Lower lobe of right lung (tissue), 2 donors: ENCODE results near the gene SPATA31C1. TPM values are rescaled to one million over a fixed set of nuclear protein-coding genes. Genes with fewer than 3 reads are reported as not detected.

Experiments
- ATAC-seq, 2 donors: fragments of 200-7000 bp; cut with Tn5 transposase; one replicate each; pipeline ENCODE4 v1.9.1; 2020 to 2022; ENCODE audit warnings: mild to moderate bottlenecking in 2 of 2, moderate library complexity in 2 of 2
- DNase-seq: peaks from one replicate; pipeline ENCODE4 v3.0.0-alpha.2; 2020
- H3K27ac ChIP-seq: fragments of 200-600 bp; one replicate; pipeline ENCODE4 v1.8.0; 2022
- H3K27me3 ChIP-seq: fragments of 200-600 bp; one replicate; pipeline ENCODE4 v1.8.0; 2022; ENCODE audit warnings: low read depth
- H3K36me3 ChIP-seq: fragments of 200-600 bp; one replicate; pipeline ENCODE4 v1.8.0; 2022; ENCODE audit warnings: mild to moderate bottlenecking
- H3K4me1 ChIP-seq: fragments of 200-600 bp; one replicate; pipeline ENCODE4 v1.8.0; 2022
- H3K4me3 ChIP-seq: fragments of 200-600 bp; one replicate; pipeline ENCODE4 v1.8.0; 2022; ENCODE audit warnings: mild to moderate bottlenecking
- H3K9me3 ChIP-seq: fragments of 200-600 bp; one replicate; pipeline ENCODE4 v1.8.0; 2022
- intact Hi-C: fragments of 100-400 bp; cut with DNase I; formaldehyde crosslinking; loops from one replicate; pipeline ENCODE4 v1.11.0; 2022
- total RNA-seq: library from RNA; stranded (reverse); fragmentation: NEBNext Ultra II Directional; extraction: Animal tissue kit (Norgen Biotek cat#: 25700); gene quantifications from one replicate; pipeline ENCODE4 v1.2.1, GENCODE V29; 2021
- TF ChIP-seq, protein P1 (sequence below): fragments of 200-600 bp; IDR thresholded peaks from one replicate; pipeline ENCODE4 v1.8.0; 2022; ENCODE audit warnings: antibody characterized with exemption, mild to moderate bottlenecking
- donor health status: DM: no; HTN: yes; CAD: no; lungs with severe emphysema.

SPATA31C1 gene
- total RNA-seq, 1 donor from 2014 or later = not detected

DNA sequence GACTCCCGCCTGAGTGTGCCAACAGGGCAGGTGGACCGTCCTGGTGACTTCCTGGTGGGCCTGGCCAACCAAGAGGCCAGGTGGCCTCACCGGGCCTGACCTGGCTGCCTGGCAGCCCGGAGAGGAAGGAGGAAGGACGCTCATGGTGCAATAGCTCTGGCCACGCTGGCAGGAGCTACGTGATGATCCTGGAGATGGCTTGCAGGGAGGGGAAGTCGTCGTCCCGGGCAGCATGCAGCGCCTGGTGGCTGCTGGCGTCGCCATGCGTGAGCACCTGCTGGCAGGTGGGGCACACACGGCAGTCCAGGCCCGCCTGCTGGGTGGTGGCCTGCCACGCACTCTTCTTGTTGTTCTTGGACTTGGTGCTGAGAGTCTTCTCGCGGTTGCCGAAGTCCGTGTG is 26.3 kb downstream of the SPATA31C1 start:
- intact Hi-C loops = no loop called here
- DNase-seq (no peak), ATAC-seq (no peak)
- H3K4me1 ChIP-seq = no peaks in the 10 kb centered on the region
- no peaks in the 10 kb centered on the region for H3K36me3 ChIP-seq
- no peak overlapping the region for H3K27ac ChIP-seq
- H3K9me3 ChIP-seq = no peaks in the 10 kb centered on the region
- H3K27me3 ChIP-seq = no peaks in the 10 kb centered on the region
- TF ChIP-seq, protein P1, sequence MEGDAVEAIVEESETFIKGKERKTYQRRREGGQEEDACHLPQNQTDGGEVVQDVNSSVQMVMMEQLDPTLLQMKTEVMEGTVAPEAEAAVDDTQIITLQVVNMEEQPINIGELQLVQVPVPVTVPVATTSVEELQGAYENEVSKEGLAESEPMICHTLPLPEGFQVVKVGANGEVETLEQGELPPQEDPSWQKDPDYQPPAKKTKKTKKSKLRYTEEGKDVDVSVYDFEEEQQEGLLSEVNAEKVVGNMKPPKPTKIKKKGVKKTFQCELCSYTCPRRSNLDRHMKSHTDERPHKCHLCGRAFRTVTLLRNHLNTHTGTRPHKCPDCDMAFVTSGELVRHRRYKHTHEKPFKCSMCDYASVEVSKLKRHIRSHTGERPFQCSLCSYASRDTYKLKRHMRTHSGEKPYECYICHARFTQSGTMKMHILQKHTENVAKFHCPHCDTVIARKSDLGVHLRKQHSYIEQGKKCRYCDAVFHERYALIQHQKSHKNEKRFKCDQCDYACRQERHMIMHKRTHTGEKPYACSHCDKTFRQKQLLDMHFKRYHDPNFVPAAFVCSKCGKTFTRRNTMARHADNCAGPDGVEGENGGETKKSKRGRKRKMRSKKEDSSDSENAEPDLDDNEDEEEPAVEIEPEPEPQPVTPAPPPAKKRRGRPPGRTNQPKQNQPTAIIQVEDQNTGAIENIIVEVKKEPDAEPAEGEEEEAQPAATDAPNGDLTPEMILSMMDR = no peak
- no peak overlapping the region for H3K4me3 ChIP-seq

DNA sequence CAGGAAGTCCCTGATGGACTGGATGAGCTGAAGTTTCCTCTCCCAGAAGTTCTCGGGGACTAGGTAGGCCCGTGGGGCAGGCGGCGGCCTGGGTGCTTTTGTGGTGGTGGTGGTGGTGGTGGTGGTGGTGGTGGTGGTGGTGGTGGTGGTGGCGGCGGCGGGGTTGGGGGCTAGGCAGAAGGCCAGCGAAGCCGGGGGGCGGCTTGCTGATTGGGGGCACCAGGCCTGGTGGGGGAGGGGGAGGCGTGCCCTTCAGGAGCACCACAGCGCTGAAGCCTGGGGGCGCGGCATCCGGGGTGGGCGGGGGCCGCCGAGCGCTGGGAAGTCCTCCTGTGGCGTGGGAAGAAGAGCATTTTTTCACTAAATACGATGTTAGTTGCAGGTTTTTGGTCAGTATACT is 26.9 kb downstream of the SPATA31C1 start:
- Histone ChIP-seq H3K27ac (no peak overlapping the region), H3K4me1 (no peaks in the 10 kb centered on the region), H3K36me3 (no peaks in the 10 kb centered on the region), H3K27me3 (no peaks in the 10 kb centered on the region), H3K4me3 (no peak overlapping the region), H3K9me3 (no peaks in the 10 kb centered on the region)
- TF ChIP-seq, protein P1 = no peak
- ATAC-seq = no peak
- no peak for DNase-seq
- intact Hi-C loops = no loop called here

DNA sequence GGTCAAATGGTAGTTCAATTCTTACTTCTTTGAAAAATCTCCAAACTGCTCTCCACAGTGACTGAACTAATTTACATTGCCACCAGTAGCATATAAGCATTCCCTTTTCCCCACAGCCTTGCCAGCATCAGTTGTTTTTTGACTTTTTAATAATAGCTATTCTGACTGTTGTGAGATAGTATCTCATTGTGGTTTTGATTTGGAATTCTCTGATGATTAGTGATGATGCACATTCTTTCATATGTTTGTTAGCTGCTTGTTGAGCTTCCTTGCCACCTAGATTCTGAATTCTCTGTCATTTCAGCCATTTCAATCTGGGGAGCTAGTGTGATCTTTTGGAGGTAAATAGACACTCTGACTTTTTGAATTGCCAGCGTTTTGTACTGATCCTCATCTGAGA is 32.5 kb downstream of the SPATA31C1 start:
- Histone ChIP-seq H3K4me3 (no peak overlapping the region), H3K27ac (no peak overlapping the region), H3K36me3 (no peaks in the 10 kb centered on the region), H3K27me3 (no peaks in the 10 kb centered on the region), H3K9me3 (no peaks in the 10 kb centered on the region), H3K4me1 (no peaks in the 10 kb centered on the region)
- no peak for DNase-seq
- TF ChIP-seq, protein P1 = no peak
- intact Hi-C loops = no loop called here
- no peak for ATAC-seq

DNA sequence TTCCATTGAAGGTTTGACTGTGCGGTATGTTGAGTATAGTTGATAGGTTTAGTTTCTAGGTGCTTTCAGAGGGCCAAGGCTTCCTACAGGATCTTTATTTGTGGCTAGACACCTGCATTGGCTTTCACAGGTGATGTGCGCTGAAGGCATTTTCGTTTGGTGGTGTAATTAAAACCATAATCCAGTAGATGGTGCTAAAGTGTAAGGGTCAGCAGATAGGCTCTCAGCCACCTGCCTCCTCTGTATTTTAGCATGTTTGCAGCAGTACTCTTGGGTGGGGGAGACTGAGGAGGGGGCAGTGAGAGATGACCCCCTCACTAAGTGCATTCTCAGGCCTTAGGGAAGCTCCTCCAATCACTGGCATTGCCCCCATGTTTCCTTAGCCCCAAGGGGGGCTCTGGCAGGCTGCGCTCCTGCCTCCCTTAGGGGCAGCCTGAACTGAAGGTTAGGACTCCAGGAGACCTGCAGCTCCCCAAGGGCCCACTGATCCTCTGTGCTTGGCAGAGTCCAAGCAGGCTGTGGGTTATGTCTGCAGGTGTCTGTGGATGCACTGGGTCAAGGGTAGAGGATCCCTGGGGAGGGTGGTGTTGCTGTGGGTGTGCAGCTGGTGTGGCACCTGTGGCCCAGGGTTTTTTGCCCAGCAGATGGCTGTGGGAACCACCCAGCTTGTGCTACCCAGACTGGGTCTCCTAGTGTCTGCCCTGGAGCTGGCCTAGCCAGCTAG is 33.2 kb downstream of the SPATA31C1 start:
- ATAC-seq (peak; percentile 43 to 72), DNase-seq (no peak)
- H3K27me3 ChIP-seq = no peaks in the 10 kb centered on the region
- TF ChIP-seq, protein P1 = peak; percentile 47
- H3K36me3 ChIP-seq = no peaks in the 10 kb centered on the region
- H3K4me3 ChIP-seq = no peak overlapping the region
- H3K9me3 ChIP-seq = no peaks in the 10 kb centered on the region
- intact Hi-C loops = no loop called here
- H3K4me1 ChIP-seq = no peaks in the 10 kb centered on the region
- no peak overlapping the region for H3K27ac ChIP-seq

DNA sequence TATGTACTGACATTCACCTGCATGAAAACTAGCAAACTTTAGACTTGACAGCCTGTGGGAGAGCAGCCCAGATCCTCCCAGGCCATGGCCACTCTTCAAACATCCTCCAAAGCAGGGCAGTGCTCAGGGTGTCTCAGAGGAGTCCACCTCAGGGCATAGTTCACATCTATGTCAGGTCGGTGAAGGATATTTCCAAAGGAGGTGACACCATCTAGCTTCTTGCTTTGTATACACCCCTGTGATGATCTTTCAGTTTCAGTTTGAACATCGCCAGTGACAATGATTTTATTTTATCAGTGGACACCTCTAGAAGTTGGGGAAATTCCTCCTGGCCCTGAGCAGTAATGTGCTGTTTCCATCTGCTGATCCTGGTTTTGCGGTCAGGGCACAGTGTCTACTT is 36.5 kb downstream of the SPATA31C1 start:
- Histone ChIP-seq H3K4me1 (no peaks in the 10 kb centered on the region), H3K27me3 (no peaks in the 10 kb centered on the region), H3K4me3 (no peak overlapping the region), H3K9me3 (no peaks in the 10 kb centered on the region), H3K27ac (no peak overlapping the region), H3K36me3 (no peaks in the 10 kb centered on the region)
- no peak for DNase-seq
- intact Hi-C loops = no loop called here
- TF ChIP-seq, protein P1 = no peak
- ATAC-seq = no peak
